GM06990 (cell line): ENCODE results near the gene NUDC.

Experiments
- DNase-seq: peaks from one replicate; pipeline ENCODE4 v3.0.0-alpha.2; 2011; ENCODE audit not compliant: insufficient read length; ENCODE audit errors: extremely low read depth
- H3K27me3 ChIP-seq: replicated peaks from 2 replicates; pipeline ENCODE4 v1.6.0; 2011; ENCODE audit warnings: low read length; ENCODE audit not compliant: control insufficient read depth, insufficient read depth
- H3K36me3 ChIP-seq: 2 replicates; pipeline ENCODE4 v1.5.1; 2011; ENCODE audit warnings: low read length; ENCODE audit not compliant: control insufficient read depth, insufficient read depth
- H3K4me3 ChIP-seq: replicated peaks from 2 replicates; pipeline ENCODE4 v1.5.1; 2011; ENCODE audit warnings: low read depth, mild to moderate bottlenecking, control low read depth, low read length
- CTCF ChIP-seq: IDR thresholded peaks from 2 replicates; pipeline ENCODE4 v1.5.1; 2011; ENCODE audit warnings: low read length, control low read depth, mild to moderate bottlenecking, inconsistent platforms; ENCODE audit not compliant: insufficient read depth, poor library complexity, severe bottlenecking

The NUDC gene

DNA sequence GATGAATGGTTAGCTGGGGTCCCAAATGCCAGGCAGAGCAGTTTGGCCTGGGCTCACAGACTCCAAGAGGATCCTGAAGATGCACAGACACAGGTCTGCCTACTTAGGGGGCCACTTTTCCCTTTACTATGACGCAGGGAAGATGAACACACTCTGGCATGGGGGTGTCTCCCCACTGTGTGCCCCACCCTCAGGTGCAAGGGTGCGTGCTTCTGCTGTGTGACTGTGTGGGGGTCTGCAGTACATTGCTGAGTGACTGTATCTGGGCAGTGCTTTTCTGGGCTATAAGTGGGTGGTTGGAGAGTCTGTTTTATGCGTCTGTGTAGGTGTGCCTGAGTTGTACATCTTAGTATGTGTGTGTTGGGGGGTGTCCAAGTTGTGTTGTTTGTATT is 11.6 kb upstream of the NUDC start:
- no peak for TF ChIP-seq CTCF
- Histone ChIP-seq H3K4me3 (no peak overlapping the region), H3K27me3 (no peaks in the 10 kb centered on the region), H3K36me3 (no peaks in the 10 kb centered on the region)
- no peak for DNase-seq

GRCh38 chr1:26910343-26911160 is 11.0 kb upstream of the NUDC start:
- no peak for DNase-seq
- TF ChIP-seq CTCF, result no peak
- no peaks in the 10 kb centered on the region for H3K27me3 ChIP-seq
- H3K4me3 ChIP-seq, result no peak overlapping the region
- no peaks in the 10 kb centered on the region for H3K36me3 ChIP-seq

DNA sequence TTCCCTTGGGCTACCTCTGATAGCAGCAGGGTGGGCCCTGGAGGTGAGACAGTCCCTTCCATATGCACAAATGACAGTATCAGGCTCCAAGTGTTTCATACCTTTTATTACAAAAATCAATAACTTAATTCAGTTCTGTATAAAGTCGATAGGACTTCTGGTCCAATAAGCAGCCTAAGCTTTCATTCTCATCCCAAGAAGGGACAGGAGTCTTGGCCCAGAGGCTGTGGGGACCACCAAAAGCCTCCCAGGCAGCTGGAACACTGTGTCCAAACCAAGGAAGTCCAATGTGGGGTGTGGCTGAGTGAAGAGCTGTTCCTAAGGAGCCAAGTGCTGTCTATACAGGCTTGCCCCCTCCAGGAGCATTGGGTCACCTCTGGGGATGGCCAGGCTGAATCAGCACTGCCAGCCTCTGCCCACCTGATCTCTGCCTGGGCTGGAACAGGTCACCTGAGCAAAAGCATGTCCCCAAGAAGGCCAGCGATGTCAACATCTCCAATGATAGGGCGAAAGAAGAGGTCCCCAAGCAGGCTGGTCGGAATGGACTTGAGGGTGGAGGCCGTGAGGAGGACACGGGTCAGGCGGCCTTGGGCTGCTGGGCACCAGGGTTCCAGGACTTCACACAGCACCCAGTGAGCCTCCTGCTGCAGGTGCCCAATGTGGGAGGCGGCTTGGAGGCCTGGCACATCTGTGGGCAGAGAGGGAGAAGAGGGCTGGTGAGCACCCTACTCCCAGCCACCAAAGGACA is 10.0 kb upstream of the NUDC start:
- no peak overlapping the region for H3K4me3 ChIP-seq
- DNase-seq, result no peak
- TF ChIP-seq CTCF, result no peak

DNA sequence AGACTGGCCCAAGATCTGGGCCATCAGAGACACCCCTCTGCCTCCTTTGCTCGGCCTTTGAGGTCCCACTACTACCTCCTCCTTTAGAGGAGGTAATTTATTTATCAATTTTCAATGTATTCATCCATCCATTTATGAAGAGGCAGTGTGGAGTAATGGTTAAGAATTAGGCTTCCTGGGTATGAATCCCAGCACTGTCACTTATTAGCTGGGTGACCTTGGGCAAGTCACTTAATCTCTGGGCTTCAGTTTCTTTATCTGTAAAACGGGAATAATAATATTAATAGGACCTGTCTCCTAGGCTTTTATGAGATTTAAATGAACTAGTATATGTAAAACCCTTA is 9.4 kb upstream of the NUDC start:
- Histone ChIP-seq H3K27me3 (no peaks in the 10 kb centered on the region), H3K4me3 (no peak overlapping the region), H3K36me3 (no peaks in the 10 kb centered on the region)
- no peak for TF ChIP-seq CTCF
- DNase-seq, result no peak

More for the DNA sequence above, 10.0 kb upstream of the NUDC start:
- Histone ChIP-seq H3K27me3 (no peaks in the 10 kb centered on the region), H3K36me3 (no peaks in the 10 kb centered on the region)

- no peak for TF ChIP-seq CTCF
Measured at GRCh38 chr1:26913389-26913753, 8.2 kb upstream of the NUDC start.

More at GRCh38 chr1:26913389-26913753, 8.2 kb upstream of the NUDC start:
- Histone ChIP-seq H3K27me3 (no peaks in the 10 kb centered on the region), H3K36me3 (no peaks in the 10 kb centered on the region), H3K4me3 (no peak overlapping the region)
- DNase-seq, result no peak
